HG03175 (cell line): Measurements from ENCODE around the gene HAGH.
"Not testable (repeated sequence)": the region's sequence is repeated elsewhere in the genome, so short reads cannot be mapped to it uniquely, and the experiment has no call there.

Experiments
- ATAC-seq: cut with Tn5 transposase; IDR thresholded peaks from one replicate; pipeline ENCODE4 v1.9.1; 2021; ENCODE audit warnings: mild to moderate bottlenecking, moderate library complexity; ENCODE audit not compliant: unreplicated experiment

Gene HAGH

GRCh38 chr16:1815461-1815860, 11.2 kb downstream of the HAGH start:
- no peak for ATAC-seq

GRCh38 chr16:1812732-1813163, 13.9 kb downstream of the HAGH start:
- ATAC-seq = no peak

DNA sequence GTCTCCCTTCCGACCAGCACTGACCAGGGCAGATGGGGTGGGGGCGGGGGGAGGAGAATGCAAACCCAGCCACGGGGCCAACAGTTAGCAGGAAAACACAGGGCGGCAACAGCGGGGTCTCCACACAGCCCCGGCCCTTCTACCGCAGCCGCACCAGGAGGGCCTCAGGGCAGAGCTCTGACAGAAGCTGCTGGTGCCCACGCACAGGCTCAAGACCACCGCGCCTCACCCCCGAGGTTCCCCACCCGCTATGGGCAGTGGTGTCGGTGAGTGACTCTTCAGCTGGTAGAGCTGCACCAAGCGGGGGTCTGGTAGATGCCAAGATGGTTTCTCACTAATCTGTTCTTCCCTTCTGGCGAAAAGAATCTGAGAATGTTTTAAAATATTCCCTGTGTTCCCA, 16.1 kb downstream of the HAGH start:
- ATAC-seq = no peak

DNA sequence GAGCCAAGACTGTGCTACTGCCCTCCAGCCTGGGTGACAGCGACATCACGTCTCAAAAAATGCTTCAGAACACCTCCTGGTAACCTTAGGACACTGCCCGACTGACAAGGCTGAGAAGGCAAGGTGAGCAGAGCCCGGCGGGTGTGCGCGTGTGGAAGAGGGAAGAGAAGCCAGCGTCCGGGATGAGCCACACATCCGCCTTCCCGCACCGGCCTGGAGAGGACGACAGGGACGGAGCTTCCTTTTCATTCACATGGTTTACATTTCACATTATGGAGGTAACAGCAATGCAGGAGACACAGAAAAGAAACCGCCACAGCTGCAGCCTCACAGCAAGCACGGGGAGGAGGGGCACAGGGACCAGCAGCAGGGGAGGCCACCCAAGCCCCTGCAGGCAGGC, 16.5 kb downstream of the HAGH start:
- no peak for ATAC-seq

DNA sequence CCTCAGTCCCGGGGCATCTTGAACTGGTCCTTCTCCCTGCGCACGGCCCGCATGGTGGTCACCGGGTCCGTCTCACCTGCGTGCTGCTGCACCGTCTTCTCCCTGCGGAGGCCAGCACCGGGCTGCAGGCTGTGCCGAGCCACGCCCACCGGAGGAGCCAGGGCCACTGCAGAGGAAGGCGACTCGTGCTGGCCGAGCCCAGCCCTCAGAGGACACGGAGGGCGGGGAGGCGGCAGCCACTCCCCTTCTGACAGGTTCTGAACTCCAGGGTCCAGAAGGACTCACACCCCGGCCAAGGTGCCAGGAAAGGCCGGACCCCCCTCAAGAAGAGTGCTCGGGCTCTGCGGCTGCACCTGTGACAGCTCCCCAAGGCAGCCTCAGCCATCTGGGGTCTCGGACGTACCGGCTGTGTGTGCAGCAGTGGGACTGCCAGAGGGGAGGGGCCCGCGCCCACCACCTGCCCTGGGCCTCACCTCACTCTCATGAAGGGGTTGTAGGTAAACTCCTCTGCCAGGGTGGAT, 17.3 kb downstream of the HAGH start:
- ATAC-seq = no peak

DNA sequence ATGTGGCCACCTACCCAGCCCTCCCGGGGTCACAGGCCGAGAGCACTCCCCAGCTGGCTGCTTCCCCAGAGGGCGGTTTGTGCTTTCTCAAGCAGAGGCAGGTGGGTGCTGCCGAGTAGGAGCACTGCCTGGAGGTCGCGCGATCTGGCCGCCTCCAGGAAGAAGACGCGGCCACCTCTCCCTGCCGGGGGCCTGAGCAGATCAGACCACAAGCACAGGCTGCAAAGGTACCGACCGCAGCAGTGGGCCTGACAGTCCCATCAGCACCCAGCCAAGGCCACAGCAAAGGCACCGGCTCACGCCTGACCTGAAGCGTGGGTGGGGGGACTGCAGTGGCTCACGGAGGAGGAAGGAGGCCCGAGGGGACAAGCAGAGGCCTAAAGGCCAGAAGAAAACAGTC, 17.9 kb downstream of the HAGH start:
- no peak for ATAC-seq

DNA sequence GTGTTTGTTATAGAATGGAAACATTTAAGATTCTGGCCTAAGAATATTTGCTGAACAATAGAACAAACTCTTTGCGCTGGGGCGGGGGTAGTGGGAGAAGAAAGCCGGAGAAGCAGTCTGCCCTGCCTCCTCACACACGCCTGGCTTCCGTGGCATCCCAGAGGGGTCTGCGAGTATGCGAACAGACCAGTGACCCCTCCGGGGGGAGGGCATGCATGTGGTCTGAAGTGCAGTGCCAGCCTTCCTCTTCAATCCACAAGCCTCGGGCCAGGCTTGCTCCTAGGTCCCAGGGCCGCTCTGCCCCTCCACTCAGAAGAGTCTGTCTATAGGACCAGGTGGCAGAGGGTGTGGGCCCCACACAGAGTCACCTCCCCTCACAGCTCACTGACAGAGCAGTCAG, 19.0 kb downstream of the HAGH start:
- ATAC-seq = no peak

- ATAC-seq = no peak
These were observed 25.9 kb downstream of the HAGH start for GRCh38 chr16:1800701-1801100.

DNA sequence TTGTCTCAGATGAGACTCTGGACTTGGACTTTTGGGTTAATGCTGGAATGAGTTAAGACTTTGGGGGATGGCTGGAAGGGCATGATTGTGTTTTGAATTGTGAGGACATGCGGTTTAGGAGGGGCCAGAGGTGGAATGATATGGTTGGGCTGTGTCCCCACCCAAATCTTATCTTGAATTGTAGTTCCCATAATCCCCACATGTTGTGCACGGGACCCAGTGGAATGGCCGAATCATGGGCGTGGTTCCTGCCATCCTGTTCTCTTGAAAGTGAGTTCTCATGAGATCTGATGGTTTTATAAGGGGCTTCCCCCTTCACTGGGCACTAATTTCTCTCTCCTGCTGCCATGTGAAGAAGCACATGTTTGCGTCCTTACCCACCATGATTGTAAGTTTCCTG, 27.4 kb downstream of the HAGH start:
- not testable (repeated sequence) for ATAC-seq

DNA sequence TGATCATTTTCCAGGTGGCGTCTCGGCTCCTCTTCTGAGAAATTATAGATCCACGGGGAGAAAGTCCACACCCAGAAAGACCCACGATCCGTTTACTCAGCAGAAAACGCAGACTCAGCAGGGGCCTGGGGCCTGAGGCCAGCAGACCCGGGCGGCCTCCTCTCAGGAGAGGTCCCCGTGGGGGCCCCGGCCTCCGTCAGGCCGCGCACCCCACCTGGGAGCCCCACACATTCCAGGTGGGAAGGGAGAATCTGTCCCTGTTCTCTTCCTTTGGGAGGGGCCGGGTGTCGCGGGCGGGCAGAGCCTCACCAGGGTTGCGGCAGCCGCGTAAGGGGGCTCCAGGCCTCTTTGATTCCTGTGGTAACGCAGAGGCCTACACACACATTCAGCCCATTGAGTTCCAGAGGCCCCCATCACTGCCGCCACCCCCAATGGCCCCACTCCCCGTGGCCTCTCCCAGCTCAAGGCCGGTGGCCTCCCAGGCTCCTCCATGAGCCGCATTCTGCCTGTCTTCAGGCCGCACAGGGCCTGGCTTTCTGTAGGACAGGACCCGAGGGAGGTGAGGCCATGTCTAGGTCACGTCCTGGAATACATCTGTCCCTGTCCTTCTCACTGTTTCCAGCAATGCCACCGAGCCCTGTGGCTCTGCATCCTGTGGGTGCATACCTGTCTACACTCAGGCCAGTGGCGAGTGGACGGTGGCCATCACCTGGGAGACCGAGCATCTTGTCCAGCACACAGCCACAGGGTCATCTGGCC, 31.5 kb downstream of the HAGH start:
- no peak for ATAC-seq

GRCh38 chr16:1794221-1794871, 32.3 kb downstream of the HAGH start:
- no peak for ATAC-seq

DNA sequence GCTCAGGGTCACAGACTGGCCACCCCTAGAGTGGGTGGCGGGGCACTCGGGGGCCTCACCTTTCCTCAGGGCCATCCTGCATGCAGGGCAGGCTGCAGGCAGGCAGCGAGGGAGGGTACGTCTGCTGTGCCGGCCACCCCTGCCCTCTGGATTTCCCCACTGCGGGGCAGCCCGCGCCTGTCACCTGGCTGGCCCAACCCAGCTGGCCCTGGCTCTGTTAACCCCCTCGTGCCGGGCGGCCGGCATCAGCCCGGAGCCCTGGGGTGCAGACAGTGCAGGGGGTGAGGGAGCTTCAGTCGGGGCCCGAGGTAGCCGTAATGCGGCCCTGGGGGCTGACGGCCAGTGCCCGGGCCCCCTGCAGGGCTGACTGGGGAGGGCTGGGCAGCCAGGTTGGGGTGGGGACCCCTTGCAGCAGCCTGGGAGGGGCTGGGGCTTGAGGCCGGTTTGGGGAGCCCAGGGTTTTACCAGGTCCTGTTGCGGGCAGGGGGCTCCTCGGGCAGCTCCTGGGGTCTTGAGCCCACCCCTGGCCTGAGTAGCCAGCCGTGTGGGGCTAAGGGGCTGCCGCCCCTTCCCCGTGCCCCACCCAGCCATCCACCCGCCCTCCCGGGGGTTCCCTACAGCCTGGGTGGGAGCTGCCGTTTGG, 32.9 kb downstream of the HAGH start, which contains the start of gene IGFALS:
Gene IGFALS, minus strand, starts transcription at position 128 of the 643 bp plus-strand sequence. Its CDS starts 53 bp downstream, at position 75.
- ATAC-seq = no peak

DNA sequence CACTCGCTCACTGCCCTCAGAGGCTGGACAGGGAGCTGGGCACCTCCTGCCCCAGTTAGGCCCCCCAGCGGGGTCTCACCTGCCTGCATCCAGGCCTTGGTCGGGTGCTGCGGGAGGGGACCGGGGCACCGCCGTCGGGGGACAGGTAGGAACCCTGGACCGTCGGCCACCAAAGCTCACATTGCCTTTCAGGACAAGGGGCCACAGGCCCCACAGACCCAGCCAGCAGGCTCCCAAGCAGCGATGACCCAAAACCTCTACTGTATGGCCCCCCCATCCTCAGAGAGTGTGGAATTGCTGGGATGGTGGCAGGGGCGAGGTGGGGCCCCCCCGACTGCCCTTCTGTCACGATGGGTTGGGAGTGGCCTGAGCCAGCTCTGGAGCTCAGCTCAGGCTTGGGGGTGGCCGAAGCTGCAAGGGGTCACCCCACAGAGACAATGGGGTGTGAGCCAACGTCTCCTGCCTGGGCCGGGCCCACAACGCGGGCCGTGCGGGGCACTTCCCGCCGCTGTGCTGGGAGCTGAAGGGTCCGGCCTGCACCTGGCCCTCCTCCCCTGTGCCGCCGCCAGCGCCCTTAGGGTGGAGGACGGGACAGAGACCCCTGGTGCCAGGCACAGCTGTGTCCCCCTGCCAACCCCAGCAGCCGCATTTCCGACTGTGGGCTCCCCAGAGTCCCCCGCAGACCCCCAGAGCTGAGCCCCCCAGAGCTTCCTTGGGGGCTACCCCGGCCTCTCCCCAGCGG, 33.6 kb downstream of the HAGH start:
- no peak for ATAC-seq

- no peak for ATAC-seq
These were observed 34.4 kb downstream of the HAGH start for GRCh38 chr16:1791943-1792812.

DNA sequence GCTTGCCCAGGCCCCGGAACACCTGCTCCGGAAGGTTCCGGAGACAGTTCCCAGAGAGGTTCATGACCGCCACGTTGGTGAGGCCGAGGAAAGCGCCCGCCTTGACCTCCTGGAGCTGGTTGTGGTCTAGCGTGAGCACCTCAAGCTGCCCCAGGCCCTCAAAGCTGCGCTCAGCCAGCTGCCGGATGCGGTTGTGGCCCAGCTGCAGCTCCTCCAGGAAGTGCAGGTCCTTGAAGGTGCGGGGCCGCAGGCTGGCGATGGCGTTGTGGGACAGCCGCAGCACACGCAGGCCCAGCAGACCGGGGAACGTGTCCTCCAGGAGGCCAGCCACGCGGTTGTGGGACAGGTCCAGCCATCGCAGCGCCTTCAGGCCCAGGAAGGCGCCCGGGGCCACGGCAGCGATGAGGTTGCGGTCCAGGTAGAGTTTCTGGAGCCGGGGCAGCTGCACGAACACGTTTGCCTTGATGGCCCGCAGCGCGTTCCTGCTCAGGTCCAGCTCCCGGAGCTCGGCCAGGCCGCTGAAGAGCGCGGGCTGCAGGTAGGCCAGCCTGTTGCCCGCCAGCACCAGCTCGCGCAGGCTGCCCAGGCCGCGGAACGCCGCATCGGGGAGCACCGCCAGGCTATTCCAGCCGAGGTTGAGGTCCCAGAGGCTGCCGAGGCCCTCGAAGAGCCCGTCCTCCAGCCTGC, 35.2 kb downstream of the HAGH start:
- ATAC-seq = no peak

- no peak for ATAC-seq
These were observed 35.9 kb downstream of the HAGH start for GRCh38 chr16:1790611-1791255.

- no peak for ATAC-seq
These were observed 36.4 kb downstream of the HAGH start for GRCh38 chr16:1790261-1790610.

DNA sequence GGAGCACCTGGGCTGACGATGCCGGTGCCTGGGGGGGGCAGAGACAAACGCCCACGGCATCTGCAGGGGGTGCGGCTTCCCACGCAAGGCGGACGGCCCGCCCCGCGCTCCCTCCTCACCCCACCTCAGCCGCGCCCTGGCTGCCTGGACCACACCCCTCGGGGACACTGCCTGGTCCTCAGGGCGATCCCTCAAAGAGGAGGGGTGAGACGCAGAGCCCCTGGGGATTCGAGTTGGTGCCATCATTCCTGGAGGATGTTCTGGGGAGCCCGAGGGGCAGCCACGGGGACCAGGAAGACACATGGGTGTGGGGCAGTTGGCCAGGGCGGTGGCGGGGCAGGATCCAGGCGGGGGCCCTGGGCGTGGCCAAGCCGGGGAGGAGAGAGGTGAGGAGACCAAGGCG, 37.0 kb downstream of the HAGH start:
- ATAC-seq = no peak

- no peak for ATAC-seq
These were observed 37.9 kb downstream of the HAGH start for GRCh38 chr16:1788708-1789100.
